HG03521 (cell line): ENCODE results near the gene EIF2B1.

ENCODE experiments used
- ATAC-seq: cut with Tn5 transposase; IDR thresholded peaks from one replicate; pipeline ENCODE4 v1.9.1; 2021; ENCODE audit warnings: mild to moderate bottlenecking, moderate library complexity; ENCODE audit not compliant: unreplicated experiment

Gene EIF2B1

GRCh38 chr12:123633379-123634141, at the start of gene EIF2B1, which contains the start of gene GTF2H3:
EIF2B1 (minus strand) TSS chr12:123633686; CDS start chr12:123633557, 129 bp downstream.
GTF2H3 (plus strand) TSS chr12:123633829; CDS start chr12:123633860, 31 bp downstream.
- peak; percentile 96 for ATAC-seq

GRCh38 chr12:123681605-123682004, 48.1 kb upstream of the EIF2B1 start:
- no peak for ATAC-seq

DNA sequence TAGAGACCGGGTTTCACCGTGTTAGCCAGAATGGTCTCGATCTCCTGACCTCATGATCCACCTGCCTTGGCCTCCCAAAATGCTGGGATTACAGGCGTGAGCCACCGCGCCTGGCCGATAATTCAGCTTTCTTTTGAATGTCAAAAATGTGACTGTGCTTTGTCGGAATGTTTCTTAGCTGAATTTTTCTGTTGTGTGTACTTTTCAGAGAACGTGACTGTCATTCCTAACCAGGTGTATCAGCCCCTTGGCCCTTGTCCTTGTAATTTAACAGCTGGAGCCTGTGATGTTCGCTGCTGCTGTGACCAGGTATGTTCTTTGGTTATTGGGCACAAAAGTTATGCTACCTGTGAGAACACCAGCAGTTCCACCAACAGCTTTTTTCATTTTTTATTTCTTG, 45.5 kb upstream of the EIF2B1 start:
- ATAC-seq = no peak

DNA sequence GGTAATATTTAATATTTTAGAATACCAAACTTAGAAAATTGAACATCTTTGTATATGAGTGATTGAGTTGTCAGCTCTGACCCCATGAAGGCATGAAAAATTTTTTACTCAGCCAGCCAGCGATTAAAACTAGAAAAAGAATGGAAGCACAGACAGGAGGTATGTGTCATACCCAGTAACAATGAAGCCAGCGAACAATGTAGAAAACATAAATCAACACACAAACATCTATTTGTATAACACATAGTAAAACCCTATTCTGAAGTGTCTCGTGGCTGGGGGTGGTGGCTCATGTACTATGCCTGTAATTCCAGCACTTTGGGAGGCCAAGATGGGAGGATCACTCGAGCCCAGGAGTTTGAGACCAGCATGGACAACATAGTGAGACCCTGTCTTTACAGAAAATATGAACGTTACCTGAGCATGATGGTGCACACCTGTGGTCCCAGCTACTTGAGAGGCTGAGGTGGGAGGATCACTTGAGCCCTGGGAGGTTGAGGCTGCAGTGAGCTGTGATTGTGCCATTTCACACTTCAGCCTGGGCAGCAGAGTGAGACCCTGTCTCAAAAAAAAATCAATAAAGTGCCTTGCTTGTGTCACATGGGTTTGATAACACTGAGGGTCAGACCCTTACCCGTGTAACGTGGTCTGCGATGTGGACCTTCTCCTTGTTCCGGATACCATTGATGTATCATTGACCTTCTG, 43.3 kb upstream of the EIF2B1 start:
- no peak for ATAC-seq

GRCh38 chr12:123675436-123675835, 42.0 kb upstream of the EIF2B1 start:
- ATAC-seq = no peak

- no peak for ATAC-seq
These were observed 38.4 kb upstream of the EIF2B1 start for GRCh38 chr12:123671876-123672275.

DNA sequence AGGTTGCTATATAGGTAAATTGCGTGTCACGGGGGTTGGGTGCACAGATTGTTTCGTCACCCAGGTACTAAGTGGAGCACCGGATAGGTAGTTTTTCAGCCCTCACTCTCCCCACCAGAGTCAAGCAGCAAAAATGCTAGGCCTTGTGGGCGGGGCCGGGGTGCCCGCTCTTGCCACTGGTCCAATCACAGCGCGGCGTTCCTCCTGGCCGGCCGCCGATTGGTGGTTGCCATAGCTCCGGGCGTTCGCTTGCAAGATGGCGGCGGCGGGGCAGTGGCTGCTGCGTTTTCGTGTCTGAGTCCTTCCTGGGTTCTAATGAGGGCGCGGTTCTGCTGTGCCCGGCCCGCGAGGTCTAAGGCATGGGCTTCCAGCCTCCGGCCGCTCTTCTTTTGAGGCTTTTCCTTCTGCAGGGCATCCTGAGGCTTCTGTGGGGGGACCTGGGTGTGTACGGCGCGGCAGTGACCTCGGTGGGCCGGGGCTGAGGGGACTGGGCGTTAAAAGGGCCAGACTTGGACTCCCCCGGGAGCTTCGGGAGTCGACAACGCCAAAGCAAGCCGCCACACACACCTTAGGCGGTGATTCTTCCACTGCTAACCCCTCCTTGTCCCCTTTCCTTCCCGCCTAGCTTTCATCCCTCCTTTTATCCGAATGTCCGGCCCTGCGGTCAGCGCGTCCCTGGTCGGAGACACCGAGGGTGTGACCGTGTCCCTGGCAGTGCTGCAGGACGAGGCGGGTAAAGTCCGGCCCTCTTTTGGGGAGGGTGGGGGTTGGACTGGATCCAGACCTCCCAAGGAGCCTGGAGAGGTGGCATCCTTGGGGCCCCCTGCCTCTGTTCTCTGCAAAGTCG, 37.6 kb upstream of the EIF2B1 start, which contains the start of gene TCTN2:
TCTN2 (plus strand) TSS at position 232 of the 847 bp plus-strand sequence; CDS start at position 360, 128 bp downstream.
- ATAC-seq = peak; percentile 100

DNA sequence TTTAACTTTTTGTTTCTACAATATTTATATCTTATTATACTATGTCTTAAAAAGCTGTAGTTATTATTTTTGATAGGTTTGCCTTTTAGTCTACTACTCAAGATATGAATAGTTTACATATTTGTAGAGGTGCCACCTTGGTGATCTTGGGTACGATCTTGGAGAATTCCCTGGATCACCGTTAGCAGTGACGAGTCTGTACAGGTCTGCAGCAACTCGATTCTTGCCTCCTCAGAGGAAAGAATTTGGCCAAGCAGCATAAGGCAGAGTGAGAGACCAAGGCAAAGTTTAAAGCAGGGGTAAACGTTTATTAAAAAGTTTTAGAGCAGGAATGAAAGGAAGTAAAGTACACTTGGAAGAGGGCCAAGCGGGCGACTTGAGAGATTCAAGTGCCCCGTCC, 34.3 kb upstream of the EIF2B1 start:
- no peak for ATAC-seq

DNA sequence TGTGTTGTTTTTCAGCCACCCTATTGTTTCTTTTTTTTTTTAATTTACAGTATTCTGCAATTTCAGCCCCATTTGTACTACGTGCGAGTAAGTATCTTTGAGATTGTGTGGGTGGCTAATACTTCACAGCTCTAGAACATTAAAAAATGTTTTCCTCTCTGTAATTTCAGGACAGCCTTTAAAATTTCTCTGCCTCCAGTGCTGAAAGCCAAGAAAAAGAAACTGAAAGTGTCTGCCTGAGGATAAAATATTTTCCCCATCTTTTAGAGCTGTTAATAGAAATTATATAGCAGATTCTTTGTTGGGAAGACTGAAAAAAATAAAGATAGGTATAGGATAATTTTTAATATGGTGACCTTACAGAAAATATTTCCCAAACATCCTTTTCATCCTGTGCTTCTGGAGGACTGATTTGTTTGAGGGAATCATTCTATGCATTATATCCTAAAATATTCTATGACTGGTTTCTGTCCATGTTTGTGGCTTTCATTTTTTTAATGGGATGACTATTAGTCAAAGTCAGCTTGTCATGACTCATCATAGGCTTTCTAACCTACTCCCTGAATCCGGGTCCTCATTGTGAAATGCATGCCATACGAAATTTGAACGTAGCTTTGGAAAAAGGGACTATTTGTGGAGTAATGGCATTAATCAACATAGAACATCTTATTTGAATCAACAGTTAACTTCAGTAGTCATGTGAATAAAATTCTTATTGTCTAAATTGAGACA, 26.7 kb upstream of the EIF2B1 start:
- no peak for ATAC-seq

GRCh38 chr12:123657211-123657610, 23.7 kb upstream of the EIF2B1 start:
- no peak for ATAC-seq

DNA sequence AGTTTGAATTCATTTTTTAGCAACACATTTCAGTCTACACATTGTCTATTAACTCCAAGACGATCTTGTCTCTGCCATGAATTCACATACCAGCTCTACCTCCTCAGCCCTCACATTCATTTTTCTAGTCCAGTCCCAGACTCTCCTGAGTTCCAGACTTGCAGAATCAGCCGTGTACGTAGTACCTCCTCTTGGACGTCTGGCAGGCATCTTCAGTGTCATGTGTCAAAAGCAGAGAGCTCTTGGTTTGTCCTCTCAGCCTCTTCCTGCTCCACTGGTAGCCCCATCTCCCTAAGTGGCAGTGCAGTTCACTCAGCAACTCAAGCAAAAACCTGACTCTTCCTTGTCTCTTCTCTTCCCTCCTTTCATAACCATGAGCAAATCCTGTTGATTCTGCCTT, 22.9 kb upstream of the EIF2B1 start:
- ATAC-seq = no peak

DNA sequence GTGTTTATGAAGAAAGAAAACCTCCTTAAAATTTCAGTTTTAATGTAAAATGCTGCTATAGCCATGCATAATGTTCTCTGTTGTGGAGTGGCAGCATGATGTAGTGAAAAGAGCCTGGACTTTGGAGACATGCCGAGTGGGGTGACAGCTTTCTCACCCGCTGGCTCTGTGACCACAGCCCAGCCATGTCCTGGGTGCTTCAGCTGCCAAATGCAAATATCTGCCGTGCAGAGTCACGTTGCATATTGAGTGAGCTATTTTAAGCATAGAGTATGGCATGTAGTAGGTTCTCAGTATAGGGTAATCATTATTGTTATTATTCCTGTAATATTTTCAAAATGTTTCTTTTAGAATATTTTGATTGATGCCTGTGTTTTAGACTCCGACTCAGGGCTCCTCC, 21.9 kb upstream of the EIF2B1 start:
- peak; percentile 85 for ATAC-seq

DNA sequence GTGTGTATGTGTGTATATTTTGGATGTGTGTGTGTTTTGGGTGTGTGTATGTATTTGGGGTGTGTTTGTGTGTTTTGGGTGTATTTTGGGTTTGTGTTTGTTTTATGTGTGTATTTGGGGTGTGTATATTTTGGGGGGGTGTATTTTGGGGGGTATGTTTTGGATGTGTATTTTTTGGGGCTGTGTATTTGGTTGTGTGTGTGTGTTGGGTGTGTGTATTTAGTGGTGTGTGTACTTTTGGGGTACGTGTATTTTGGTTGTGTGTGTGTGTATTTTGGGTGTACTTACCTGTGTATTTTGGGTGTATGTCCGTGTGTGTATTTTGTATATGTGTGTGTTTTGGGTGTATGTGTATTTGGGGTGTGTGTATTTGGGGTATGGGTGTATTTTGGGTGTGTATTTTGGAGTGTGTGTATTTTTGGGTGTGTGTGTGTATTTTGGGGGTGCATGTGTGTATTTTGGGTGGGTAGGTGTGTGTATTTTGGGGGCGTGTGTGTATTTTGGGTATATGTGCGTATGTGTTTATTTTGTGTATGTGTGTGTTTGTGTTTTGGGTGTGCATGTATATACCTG, 20.7 kb upstream of the EIF2B1 start:
- no peak for ATAC-seq

DNA sequence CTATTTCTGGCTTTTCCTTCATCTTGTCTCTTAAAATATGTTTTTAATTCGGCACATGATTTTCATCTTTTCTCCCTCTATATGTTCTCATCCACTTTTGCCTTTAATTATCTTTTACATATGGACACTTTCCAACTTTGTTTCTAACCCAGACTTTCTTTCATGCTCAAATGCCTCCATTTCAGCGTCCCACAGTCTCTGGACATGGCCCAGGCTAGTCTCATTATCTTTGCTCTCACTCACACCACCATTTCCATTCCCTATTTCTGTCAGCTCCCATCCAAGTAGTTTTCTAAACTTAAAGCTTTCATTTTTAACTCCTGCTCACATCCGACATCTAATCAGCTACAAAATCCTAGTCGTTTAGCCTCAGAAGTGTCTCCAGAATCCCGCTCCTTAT, 14.9 kb upstream of the EIF2B1 start:
- no peak for ATAC-seq

DNA sequence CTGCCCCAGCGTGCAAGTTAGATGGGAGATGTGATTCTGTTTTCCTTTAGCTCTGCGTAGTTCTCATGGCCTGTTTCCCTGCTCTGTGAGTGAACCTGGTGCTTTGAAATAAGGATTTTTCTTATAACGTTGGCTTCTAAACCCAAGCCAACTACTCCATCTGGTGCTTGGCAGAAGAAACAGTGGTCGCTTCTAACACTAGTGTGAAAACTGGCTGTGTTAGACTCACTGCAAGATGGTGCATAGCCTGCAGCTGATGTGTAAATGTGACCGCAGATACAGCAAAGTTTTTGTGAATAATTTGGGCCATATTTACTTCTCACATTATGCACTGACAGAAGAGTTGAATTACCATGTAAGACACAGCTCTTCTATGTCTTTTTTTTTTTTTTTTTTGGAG, 12.4 kb upstream of the EIF2B1 start:
- no peak for ATAC-seq

GRCh38 chr12:123645380-123645779, 11.9 kb upstream of the EIF2B1 start:
- ATAC-seq = no peak

GRCh38 chr12:123643911-123644310, 10.4 kb upstream of the EIF2B1 start:
- no peak for ATAC-seq

DNA sequence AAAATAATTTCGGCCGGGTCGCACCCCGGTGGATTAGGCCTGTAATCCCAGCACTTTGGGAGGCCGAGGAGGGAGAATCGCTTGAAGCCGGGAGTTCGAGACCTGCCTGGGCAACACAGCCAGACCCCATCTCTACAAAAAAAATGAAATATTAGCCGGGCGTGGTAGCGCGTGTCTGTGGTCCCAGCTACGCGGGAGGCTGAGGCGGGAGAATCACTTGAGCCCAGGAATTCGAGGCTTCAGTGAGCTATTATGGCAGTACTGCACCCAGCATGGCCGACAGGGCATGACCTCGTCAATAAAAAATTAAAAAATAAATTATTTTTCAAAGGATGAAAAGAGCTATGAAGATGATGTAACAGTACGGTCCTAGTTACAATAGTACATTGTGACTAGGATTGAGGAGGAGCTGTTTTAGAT, 666 bp upstream of the EIF2B1 start:
- ATAC-seq = no peak

DNA sequence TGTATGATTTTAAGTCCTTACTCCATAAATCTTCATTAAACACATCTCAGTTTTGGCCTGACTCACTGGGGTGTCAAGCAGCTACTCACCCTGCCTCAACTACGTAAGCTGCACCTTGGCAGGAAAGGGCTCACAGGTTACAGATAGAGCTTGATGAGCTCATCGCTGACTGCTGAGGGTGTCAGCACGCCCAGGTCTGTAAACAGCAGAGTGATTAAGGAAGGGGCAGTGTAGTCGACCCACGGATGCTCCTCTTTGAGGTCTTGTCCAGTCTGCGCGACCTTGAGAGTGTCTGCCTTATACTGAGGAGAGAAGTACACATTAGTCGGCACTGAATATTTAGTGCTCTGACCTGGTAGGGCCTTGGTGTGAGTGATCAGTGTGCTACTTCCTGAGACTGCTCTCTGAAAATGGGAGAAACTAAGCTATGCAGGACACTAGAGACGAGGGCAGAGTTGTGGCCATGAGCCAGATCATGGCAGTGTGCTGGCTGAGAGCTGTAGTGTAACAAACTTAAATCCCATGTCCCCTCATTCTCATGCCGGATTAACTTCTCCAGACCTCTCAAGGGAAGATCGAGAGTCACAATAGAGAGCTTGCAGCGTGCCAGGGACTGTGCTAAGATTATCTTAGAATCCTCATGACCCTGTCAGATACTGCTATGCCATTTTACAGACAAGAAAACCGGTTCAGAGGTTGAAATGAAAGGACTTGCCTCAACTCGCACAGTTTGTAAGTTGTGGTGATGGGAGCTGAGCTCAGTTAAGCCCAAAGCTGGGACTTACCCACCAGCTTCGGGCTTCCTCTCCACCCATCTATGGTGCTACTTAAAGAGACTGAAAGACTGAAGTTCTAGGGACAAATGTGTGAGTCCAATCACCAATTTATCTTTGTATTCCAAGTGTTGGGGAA, 11.6 kb downstream of the EIF2B1 start:
- no peak for ATAC-seq
